Sigmoid colon (tissue), 7 donors: ENCODE results near the gene CHRM1. TPM values are rescaled to one million over a fixed set of nuclear protein-coding genes. Genes with fewer than 3 reads are reported as not detected.

ENCODE experiments used
- DNase-seq: peaks from one replicate; pipeline ENCODE4 v3.0.0-alpha.2; 2019
- H3K27ac ChIP-seq, 4 donors: fragments of 200-600 bp; sonication (generic); one replicate each; pipeline ENCODE4 v1.5.1; 2016 to 2019; ENCODE audit warnings: mild to moderate bottlenecking in 1 of 4
- H3K27me3 ChIP-seq, 3 donors: fragments of 200-600 bp; sonication (generic); one replicate each; pipeline ENCODE4 v1.5.1; 2019; ENCODE audit warnings: mild to moderate bottlenecking in 1 of 3
- H3K36me3 ChIP-seq, 4 donors: fragments of 200-600 bp; sonication (generic); one replicate each; pipeline ENCODE4 v1.5.1; 2016 to 2019
- H3K4me1 ChIP-seq, 4 donors: fragments of 200-600 bp; sonication (generic); one replicate each; pipeline ENCODE4 v1.5.1; 2017 to 2019
- H3K4me3 ChIP-seq, 4 donors: fragments of 200-600 bp; sonication (generic); one replicate each; pipeline ENCODE4 v1.5.1; 2017 to 2019; ENCODE audit warnings: mild to moderate bottlenecking in 2 of 4, moderate library complexity in 1 of 4
- H3K9me3 ChIP-seq, 4 donors: fragments of 200-600 bp in 3 of 4; sonication (generic) in 3 of 4; one replicate each; pipeline versions ENCODE4 v1.5.1 to v1.6.1; 2013 to 2019
- EP300 ChIP-seq, 4 donors: sonication (generic); formaldehyde crosslinking; IDR thresholded peaks; one replicate each; pipeline ENCODE4 v1.6.1; 2017; ENCODE audit warnings: antibody characterized with exemption in 4 of 4
- POLR2A ChIP-seq, 2 donors: fragments of 450-650 bp; IDR thresholded peaks; one replicate each; pipeline ENCODE4 v1.6.1; 2016; ENCODE audit warnings: antibody characterized with exemption in 2 of 2, mild to moderate bottlenecking in 2 of 2, moderate library complexity in 2 of 2
- POLR2AphosphoS5 ChIP-seq, 4 donors: sonication (generic); formaldehyde crosslinking; IDR thresholded peaks; one replicate each; pipeline ENCODE4 v1.6.1; 2017; ENCODE audit warnings: antibody characterized with exemption in 4 of 4
- WGBS, 2 donors: extraction: QIAGEN DNeasy Blood & Tissue Kit; methylation state at CpG; one replicate each; pipeline ENCODE4 v1.1.7; 2013; 5-methylcytosine and 5-hydroxymethylcytosine counted together
- intact Hi-C: fragments of 100-400 bp; cut with DNase I; formaldehyde crosslinking; loops from one replicate; pipeline ENCODE4 v1.15.1; 2023
- polyA plus RNA-seq, 3 donors: library from polyadenylated mRNA; stranded (reverse); fragments of 200-250 nt; gene quantifications; one replicate each; pipeline ENCODE4 v1.2.3, GENCODE V29; 2013
- total RNA-seq, 4 donors: library from RNA; depleted of rRNA; stranded (reverse); fragments of >200 nt; gene quantifications; one replicate each; pipeline ENCODE4 v1.1.0, GENCODE V29; 2016
- TF ChIP-seq, protein P1 (sequence below), 4 experiments: fragments of 450-650 bp in 3 of 4; fragments of 200-600 bp in 1 of 4; IDR thresholded peaks; one replicate each; pipeline ENCODE4 v1.5.1; 2016 to 2019; ENCODE audit warnings: antibody characterized with exemption in 4 of 4, mild to moderate bottlenecking in 3 of 4, moderate library complexity in 2 of 4
- donor health status: healthy with polysubstance abuse.
- donor health status: Bipolar disorder and iron deficiency.
- donor health status: healthy.

CHRM1 gene
- total and polyA plus RNA-seq, 7 donors = 0.16 to 0.60 (median 0.41) TPM; not detected in 2

DNA sequence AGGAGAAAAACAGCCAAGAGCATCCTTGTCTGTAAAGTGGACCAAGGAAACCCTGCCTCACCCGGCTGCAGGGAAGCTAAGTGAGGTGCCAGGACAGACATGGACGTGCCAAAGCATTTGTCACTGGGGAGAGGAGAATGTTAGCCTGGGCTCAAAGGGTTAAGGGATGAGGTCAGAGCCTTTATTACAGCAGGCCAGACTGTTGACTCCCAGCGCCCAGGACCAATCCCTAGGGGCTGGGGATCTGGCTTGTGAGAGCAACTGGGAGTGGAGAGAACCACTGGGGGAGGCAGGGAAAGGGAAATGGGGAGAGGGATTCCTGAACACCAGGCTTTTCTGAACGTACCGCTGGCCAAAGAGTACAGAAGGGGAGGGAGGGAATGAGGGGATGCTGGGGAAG, 2.6 kb downstream of the CHRM1 start:
- Histone ChIP-seq H3K27me3 (peaks cover 15 to 29% (median 22%) of the 10 kb centered on the region in 3 donors), H3K36me3 (no peaks in the 10 kb centered on the region), H3K4me1 (peaks cover 0 to 18% (median 15%) of the 10 kb centered on the region in 4 donors), H3K4me3 (no peak overlapping the region), H3K9me3 (no peaks in the 10 kb centered on the region), H3K27ac (no peak overlapping the region)
- 61 to 62% methylated on average over 5 of the region's 5 CpGs for whole genome bisulfite sequencing, 2 donors
- intact Hi-C loops = no loop called here
- no peak for DNase-seq
- TF ChIP-seq EP300 (IDR thresholded peaks at IDR 0.05) = no peak
- no peak for TF ChIP-seq POLR2AphosphoS5 (IDR thresholded peaks at IDR 0.05)
- no peak for TF ChIP-seq POLR2A (IDR thresholded peaks at IDR 0.05)
- TF ChIP-seq, protein P1, sequence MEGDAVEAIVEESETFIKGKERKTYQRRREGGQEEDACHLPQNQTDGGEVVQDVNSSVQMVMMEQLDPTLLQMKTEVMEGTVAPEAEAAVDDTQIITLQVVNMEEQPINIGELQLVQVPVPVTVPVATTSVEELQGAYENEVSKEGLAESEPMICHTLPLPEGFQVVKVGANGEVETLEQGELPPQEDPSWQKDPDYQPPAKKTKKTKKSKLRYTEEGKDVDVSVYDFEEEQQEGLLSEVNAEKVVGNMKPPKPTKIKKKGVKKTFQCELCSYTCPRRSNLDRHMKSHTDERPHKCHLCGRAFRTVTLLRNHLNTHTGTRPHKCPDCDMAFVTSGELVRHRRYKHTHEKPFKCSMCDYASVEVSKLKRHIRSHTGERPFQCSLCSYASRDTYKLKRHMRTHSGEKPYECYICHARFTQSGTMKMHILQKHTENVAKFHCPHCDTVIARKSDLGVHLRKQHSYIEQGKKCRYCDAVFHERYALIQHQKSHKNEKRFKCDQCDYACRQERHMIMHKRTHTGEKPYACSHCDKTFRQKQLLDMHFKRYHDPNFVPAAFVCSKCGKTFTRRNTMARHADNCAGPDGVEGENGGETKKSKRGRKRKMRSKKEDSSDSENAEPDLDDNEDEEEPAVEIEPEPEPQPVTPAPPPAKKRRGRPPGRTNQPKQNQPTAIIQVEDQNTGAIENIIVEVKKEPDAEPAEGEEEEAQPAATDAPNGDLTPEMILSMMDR (IDR thresholded peaks at IDR 0.05) = no peak

GRCh38 chr11:62917906-62918502, 3.2 kb downstream of the CHRM1 start:
- Histone ChIP-seq H3K27me3 (peaks cover 10 to 24% (median 16%) of the 10 kb centered on the region in 3 donors), H3K4me1 (peaks cover 0 to 13% (median 10%) of the 10 kb centered on the region in 4 donors), H3K9me3 (no peaks in the 10 kb centered on the region), H3K36me3 (no peaks in the 10 kb centered on the region), H3K27ac (no peak overlapping the region), H3K4me3 (no peak overlapping the region)
- intact Hi-C loops = no loop called here
- WGBS, 2 donors = 91 to 92% methylated on average over 11 of the region's 11 CpGs
- TF ChIP-seq, protein P1 (IDR thresholded peaks at IDR 0.05) = no peak
- no peak for TF ChIP-seq POLR2AphosphoS5 (IDR thresholded peaks at IDR 0.05)
- no peak for TF ChIP-seq EP300 (IDR thresholded peaks at IDR 0.05)
- no peak for TF ChIP-seq POLR2A (IDR thresholded peaks at IDR 0.05)
- no peak for DNase-seq

GRCh38 chr11:62914416-62914815, 6.7 kb downstream of the CHRM1 start:
- WGBS, 2 donors = 91 to 100% methylated on average over 1 of the region's 1 CpG
- Histone ChIP-seq H3K9me3 (no peaks in the 10 kb centered on the region), H3K27me3 (no peaks in the 10 kb centered on the region), H3K4me3 (no peak overlapping the region), H3K36me3 (no peaks in the 10 kb centered on the region), H3K4me1 (peaks cover 0 to 1% (median 0%) of the 10 kb centered on the region in 4 donors), H3K27ac (no peak overlapping the region)
- no peak for DNase-seq
- intact Hi-C loops = no loop called here
- no peak for TF ChIP-seq POLR2A (IDR thresholded peaks at IDR 0.05)
- TF ChIP-seq, protein P1 (IDR thresholded peaks at IDR 0.05) = no peak
- no peak for TF ChIP-seq POLR2AphosphoS5 (IDR thresholded peaks at IDR 0.05)
- no peak for TF ChIP-seq EP300 (IDR thresholded peaks at IDR 0.05)

DNA sequence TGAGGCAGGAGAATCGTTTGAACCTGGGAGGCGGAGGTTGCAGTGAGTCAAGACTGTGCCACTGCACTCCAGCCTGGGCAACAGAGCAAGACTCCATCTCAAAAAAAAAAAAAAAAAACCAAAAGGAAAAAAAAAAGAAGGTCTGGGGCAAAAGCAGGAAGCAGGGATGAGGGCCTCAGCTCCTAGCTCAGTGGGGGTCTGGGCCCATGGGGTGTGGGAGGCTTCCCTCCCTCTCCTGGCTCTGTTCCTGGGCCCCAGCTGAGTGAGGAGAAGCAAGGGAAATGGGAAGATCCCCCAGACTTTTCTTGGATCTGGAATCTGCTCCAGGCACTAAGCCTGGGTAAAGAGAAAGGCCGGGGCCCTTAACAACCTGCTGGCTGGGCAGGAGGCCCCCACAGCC, 8.9 kb downstream of the CHRM1 start:
- Histone ChIP-seq H3K4me3 (no peak overlapping the region), H3K27ac (no peak overlapping the region), H3K36me3 (no peaks in the 10 kb centered on the region), H3K9me3 (no peaks in the 10 kb centered on the region), H3K27me3 (no peaks in the 10 kb centered on the region), H3K4me1 (peaks cover 0 to 11% (median 4%) of the 10 kb centered on the region in 4 donors)
- DNase-seq = no peak
- intact Hi-C loops = no loop called here
- TF ChIP-seq POLR2AphosphoS5 (IDR thresholded peaks at IDR 0.05) = no peak
- TF ChIP-seq, protein P1 (IDR thresholded peaks at IDR 0.05) = no peak
- no peak for TF ChIP-seq POLR2A (IDR thresholded peaks at IDR 0.05)
- 90 to 97% methylated on average over 3 of the region's 3 CpGs for WGBS, 2 donors
